22Rv1 (cell line): ENCODE results near the gene R3HDM2.

Source experiments
- CTCF ChIP-seq: fragments of 450-650 bp; IDR thresholded peaks from 2 replicates; pipeline ENCODE4 v1.5.1; 2017; ENCODE audit warnings: mild to moderate bottlenecking
- ZFX ChIP-seq: fragments of 450-650 bp; IDR thresholded peaks from 2 replicates; pipeline ENCODE4 v1.6.1; 2017; ENCODE audit warnings: antibody characterized with exemption, borderline replicate concordance

GRCh38 chr12:57209916-57210315 is 220.9 kb downstream of the R3HDM2 start:
- TF ChIP-seq CTCF, result no peak
- no peak for TF ChIP-seq ZFX
